Esophagus muscularis mucosa (tissue), 4 donors: Measurements from ENCODE around the gene PROK1. TPM values are rescaled to one million over a fixed set of nuclear protein-coding genes. Genes with fewer than 3 reads are reported as not detected.
A peak's percentile ranks its signal among the peaks of the same experiment; 100 is the strongest.

Experiments
- DNase-seq: peaks from one replicate; pipeline ENCODE4 v3.0.0-alpha.2; 2017; ENCODE audit errors: extremely low spot score
- H3K27ac ChIP-seq, 4 donors: fragments of 200-600 bp; sonication (generic); replicated peaks in 1 of 4; 1 replicate in 3 of 4; 2 replicates in 1 of 4; pipeline ENCODE4 v1.5.1; 2016 to 2019; ENCODE audit warnings: mild to moderate bottlenecking in 1 of 4
- H3K27me3 ChIP-seq, 4 donors: fragments of 200-600 bp; sonication (generic); one replicate each; pipeline versions ENCODE4 v1.5.1 to v1.6.0; 2016 to 2019
- H3K36me3 ChIP-seq, 4 donors: fragments of 200-600 bp; sonication (generic); one replicate each; pipeline ENCODE4 v1.5.1; 2016 to 2019
- H3K4me1 ChIP-seq, 4 donors: fragments of 200-600 bp; sonication (generic); one replicate each; pipeline ENCODE4 v1.5.1; 2016 to 2019
- H3K4me3 ChIP-seq, 4 donors: fragments of 200-600 bp; sonication (generic); 1 replicate in 2 of 4; 2 replicates in 2 of 4; pipeline ENCODE4 v1.5.1; 2016 to 2019; ENCODE audit warnings: mild to moderate bottlenecking in 4 of 4, moderate library complexity in 1 of 4
- H3K9me3 ChIP-seq, 4 donors: fragments of 200-600 bp; sonication (generic); 1 replicate in 3 of 4; 2 replicates in 1 of 4; pipeline ENCODE4 v1.5.1; 2016 to 2019
- EP300 ChIP-seq: sonication (generic); formaldehyde crosslinking; IDR thresholded peaks from one replicate; pipeline ENCODE4 v1.6.1; 2017; ENCODE audit warnings: antibody characterized with exemption
- POLR2A ChIP-seq: fragments of 450-650 bp; IDR thresholded peaks from one replicate; pipeline ENCODE4 v1.6.1; 2017; ENCODE audit warnings: antibody characterized with exemption, moderate library complexity, mild to moderate bottlenecking, low read depth
- POLR2AphosphoS5 ChIP-seq, 2 donors: sonication (generic); formaldehyde crosslinking; IDR thresholded peaks; one replicate each; pipeline ENCODE4 v1.6.1; 2017; ENCODE audit warnings: antibody characterized with exemption in 2 of 2
- WGBS: methylation state at CpG from one replicate; pipeline ENCODE4 v1.1.5; 2018; 5-methylcytosine and 5-hydroxymethylcytosine counted together
- intact Hi-C: fragments of 100-400 bp; cut with DNase I; formaldehyde crosslinking; loops from one replicate; pipeline ENCODE4 v1.15.1; 2023
- total RNA-seq, 4 donors: library from RNA; depleted of rRNA; stranded (reverse); fragments of >200 nt; gene quantifications; one replicate each; pipeline versions ENCODE4 v1.1.0 to v1.2.1, GENCODE V29; 2016
- TF ChIP-seq, protein P1 (sequence below), 3 experiments: fragments of 200-600 bp in 2 of 3; fragments of 450-650 bp in 1 of 3; sonication (generic) in 2 of 3; IDR thresholded peaks; one replicate each; pipeline ENCODE4 v1.5.1; 2017 to 2019; ENCODE audit warnings: antibody characterized with exemption in 3 of 3, mild to moderate bottlenecking in 2 of 3, moderate library complexity in 1 of 3

Gene PROK1
- total RNA-seq, 4 donors from 2014 or later: not detected

DNA sequence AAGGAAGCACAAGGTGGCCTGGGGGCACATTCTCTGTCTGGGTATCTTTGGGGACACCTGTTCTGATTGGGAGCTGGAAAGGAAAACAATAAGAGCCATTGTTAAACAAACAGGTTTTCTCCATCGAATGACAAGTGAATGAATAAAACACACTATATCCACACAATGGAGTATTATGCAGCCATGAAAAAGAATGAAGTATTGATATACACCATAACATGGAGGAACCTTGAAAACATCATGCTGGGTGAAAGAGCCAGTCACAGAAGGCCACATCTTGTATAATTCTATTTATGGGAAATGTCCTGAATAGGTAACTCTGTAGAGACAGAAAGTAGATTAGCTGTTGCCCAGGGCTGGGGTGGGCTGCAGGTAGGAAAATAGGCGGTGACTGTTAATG is 11.1 kb downstream of the PROK1 start:
- DNase-seq: no peak
- no peaks in the 10 kb centered on the region for H3K9me3 ChIP-seq
- 91% methylated on average over 2 of the region's 2 CpGs for WGBS
- no peak overlapping the region for H3K27ac ChIP-seq
- H3K4me1 ChIP-seq: peaks cover 5 to 44% (median 42%) of the 10 kb centered on the region in 4 donors
- H3K4me3 ChIP-seq: no peak overlapping the region
- H3K36me3 ChIP-seq: no peaks in the 10 kb centered on the region
- TF ChIP-seq EP300 (no peak), POLR2A (no peak), POLR2AphosphoS5 (IDR thresholded peaks at IDR 0.05) (no peak)
- TF ChIP-seq, protein P1, sequence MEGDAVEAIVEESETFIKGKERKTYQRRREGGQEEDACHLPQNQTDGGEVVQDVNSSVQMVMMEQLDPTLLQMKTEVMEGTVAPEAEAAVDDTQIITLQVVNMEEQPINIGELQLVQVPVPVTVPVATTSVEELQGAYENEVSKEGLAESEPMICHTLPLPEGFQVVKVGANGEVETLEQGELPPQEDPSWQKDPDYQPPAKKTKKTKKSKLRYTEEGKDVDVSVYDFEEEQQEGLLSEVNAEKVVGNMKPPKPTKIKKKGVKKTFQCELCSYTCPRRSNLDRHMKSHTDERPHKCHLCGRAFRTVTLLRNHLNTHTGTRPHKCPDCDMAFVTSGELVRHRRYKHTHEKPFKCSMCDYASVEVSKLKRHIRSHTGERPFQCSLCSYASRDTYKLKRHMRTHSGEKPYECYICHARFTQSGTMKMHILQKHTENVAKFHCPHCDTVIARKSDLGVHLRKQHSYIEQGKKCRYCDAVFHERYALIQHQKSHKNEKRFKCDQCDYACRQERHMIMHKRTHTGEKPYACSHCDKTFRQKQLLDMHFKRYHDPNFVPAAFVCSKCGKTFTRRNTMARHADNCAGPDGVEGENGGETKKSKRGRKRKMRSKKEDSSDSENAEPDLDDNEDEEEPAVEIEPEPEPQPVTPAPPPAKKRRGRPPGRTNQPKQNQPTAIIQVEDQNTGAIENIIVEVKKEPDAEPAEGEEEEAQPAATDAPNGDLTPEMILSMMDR (IDR thresholded peaks at IDR 0.05): no peak
- H3K27me3 ChIP-seq: no peaks in the 10 kb centered on the region
- intact Hi-C loops: loop anchor here (5.0 to 10.0 kb wide), 2 partner anchors 35 to 407 kb away; no protein-coding TSS in a partner anchor

DNA sequence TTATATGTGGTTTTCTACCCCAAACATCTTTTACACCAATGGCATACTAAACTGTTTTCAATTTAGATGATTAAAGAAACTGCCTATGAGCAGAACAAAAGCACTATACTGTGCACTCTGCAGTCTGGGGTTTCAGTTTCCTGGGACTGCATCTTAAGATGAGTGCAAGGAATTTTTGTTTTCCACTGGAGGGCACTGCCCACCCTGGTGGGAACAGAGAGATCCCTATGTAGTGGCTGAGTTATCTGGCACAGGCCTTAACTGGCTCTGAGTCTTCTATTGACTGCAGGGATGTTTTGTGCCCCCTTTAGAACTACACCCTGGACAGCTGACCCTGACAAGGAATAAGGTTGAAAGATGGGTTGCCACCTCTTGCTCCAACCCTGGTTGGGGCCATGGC is 12.0 kb downstream of the PROK1 start:
- DNase-seq: no peak
- H3K36me3 ChIP-seq: no peaks in the 10 kb centered on the region
- no peaks in the 10 kb centered on the region for H3K9me3 ChIP-seq
- H3K4me1 ChIP-seq: peaks cover 5 to 50% (median 47%) of the 10 kb centered on the region in 4 donors
- TF ChIP-seq, protein P1 (IDR thresholded peaks at IDR 0.05): peak in 2 of 3 experiments; percentile 25 to 32
- TF ChIP-seq POLR2A: no peak
- H3K4me3 ChIP-seq: no peak overlapping the region
- intact Hi-C loops: loop anchor here (5.0 to 10.0 kb wide), 2 partner anchors 34 to 408 kb away; no protein-coding TSS in a partner anchor
- no peaks in the 10 kb centered on the region for H3K27me3 ChIP-seq
- peak overlapping the region; percentile 53 to 71 (median 66) for H3K27ac ChIP-seq

DNA sequence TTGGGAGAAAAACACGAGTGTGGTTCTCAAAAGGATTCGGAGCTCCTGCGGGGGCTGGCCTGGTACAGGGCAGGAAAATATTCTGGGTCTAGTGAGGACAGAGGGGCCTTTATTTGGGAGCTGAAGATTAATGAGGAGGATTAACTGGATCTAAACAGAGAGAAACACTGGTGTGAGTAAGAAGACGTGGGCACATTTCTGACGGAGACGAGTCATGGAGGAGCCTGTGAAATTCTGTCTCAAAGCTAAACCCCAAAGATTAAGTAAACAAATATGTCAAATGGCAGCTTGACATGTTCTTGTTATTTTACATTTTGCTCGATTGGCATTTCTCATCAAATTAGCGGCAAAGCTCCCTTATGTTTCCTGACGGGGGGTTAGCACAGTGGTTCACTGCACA is 12.8 kb downstream of the PROK1 start:
- intact Hi-C loops: loop anchor here (5.0 to 10.0 kb wide), 2 partner anchors 34 to 409 kb away; no protein-coding TSS in a partner anchor

DNA sequence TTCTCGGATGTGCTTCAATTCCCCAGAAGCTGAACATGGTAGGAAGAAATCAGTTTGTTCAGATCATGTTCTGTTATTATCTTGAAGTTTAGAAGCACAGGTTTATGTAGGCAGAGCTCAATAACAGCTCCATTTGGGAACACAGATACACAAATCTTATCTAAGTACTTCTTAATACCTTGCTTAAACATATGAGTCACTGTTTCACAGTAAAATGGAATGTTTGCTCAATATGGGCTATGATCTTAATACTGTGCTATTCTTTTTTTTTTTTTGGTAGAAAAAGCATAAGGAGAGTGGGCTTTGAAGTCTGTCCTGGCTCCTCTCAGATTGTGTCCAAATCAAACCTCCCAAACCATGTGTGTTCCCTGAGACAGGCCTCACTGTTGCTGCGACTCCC is 13.4 kb downstream of the PROK1 start:
- H3K27ac ChIP-seq: peak overlapping the region; percentile 53 to 71 (median 66)
- H3K27me3 ChIP-seq: no peaks in the 10 kb centered on the region
- WGBS: 71% methylated on average over 2 of the region's 2 CpGs
- H3K4me3 ChIP-seq: no peak overlapping the region
- intact Hi-C loops: loop anchor here (5.0 to 10.0 kb wide), 2 partner anchors 33 to 410 kb away; no protein-coding TSS in a partner anchor
- H3K4me1 ChIP-seq: peaks cover 5 to 50% (median 47%) of the 10 kb centered on the region in 4 donors
- no peaks in the 10 kb centered on the region for H3K36me3 ChIP-seq
- DNase-seq: no peak
- TF ChIP-seq, protein P1 (IDR thresholded peaks at IDR 0.05): no peak
- no peak for TF ChIP-seq POLR2A
- TF ChIP-seq POLR2AphosphoS5 (IDR thresholded peaks at IDR 0.05): no peak
- TF ChIP-seq EP300: no peak
- H3K9me3 ChIP-seq: no peaks in the 10 kb centered on the region

More for the DNA sequence above, 12.8 kb downstream of the PROK1 start:
- Histone ChIP-seq H3K27ac (peak overlapping the region; percentile 53 to 71 (median 66)), H3K4me1 (peaks cover 5 to 50% (median 47%) of the 10 kb centered on the region in 4 donors), H3K9me3 (no peaks in the 10 kb centered on the region), H3K4me3 (no peak overlapping the region), H3K27me3 (no peaks in the 10 kb centered on the region), H3K36me3 (no peaks in the 10 kb centered on the region)
- DNase-seq: no peak
- WGBS: 41% methylated on average over 9 of the region's 9 CpGs
- TF ChIP-seq POLR2AphosphoS5 (IDR thresholded peaks at IDR 0.05) (peak in 1 of 2 donors; percentile 6), EP300 (no peak)

DNA sequence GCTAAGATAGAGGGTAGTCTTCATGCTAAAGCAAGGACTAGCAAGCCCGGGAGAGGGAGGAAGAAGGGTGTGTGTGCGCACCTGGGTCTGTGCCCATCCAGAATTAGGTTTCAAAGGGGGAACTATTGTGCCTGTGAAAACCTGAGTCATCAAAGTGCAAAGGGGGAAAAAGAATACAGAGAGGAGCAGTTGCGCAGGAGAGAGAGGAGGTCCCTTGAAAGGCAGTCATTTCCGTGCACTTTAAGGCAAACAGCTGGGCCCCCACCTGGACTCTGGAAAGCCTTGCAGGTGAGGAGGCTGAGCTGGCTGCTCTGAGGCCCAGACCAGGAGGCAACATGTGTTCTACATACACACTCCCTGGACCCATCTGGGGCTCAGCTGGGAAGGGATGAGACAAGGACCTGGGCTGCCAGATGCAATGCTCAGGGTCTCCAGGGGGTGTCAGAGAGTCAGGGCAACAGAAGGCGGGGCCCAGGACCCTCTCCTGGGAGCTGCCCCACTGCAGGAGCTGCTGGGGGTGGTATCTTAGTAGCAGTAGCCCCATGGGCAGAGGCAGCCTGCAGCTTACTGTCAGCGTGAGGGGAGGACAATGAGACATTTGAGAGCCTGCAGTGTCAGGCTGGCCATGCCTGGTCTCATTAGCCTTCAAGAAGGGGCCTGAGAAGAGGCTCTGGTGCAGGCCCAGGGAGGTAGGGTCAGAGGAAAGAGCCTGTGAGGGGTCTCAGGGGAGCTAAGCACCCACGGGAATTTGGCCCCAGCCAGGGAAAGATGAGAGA is 14.3 kb downstream of the PROK1 start:
- peak overlapping the region in 3 of 4 donors; percentile 54 to 71 (median 55) for H3K27ac ChIP-seq
- H3K9me3 ChIP-seq: no peaks in the 10 kb centered on the region
- H3K4me1 ChIP-seq: peaks cover 5 to 50% (median 47%) of the 10 kb centered on the region in 4 donors
- TF ChIP-seq, protein P1 (IDR thresholded peaks at IDR 0.05): no peak
- TF ChIP-seq POLR2A (no peak), EP300 (no peak), POLR2AphosphoS5 (IDR thresholded peaks at IDR 0.05) (no peak)
- no peaks in the 10 kb centered on the region for H3K36me3 ChIP-seq
- no peak overlapping the region for H3K4me3 ChIP-seq
- intact Hi-C loops: loop anchor here (10.0 kb wide), 1 partner anchor 410 kb away; no protein-coding TSS in a partner anchor
- 79% methylated on average over 7 of the region's 7 CpGs for WGBS
- H3K27me3 ChIP-seq: no peaks in the 10 kb centered on the region
- no peak for DNase-seq
